Posterior vena cava (tissue), 2 donors: ENCODE data around the gene SLC44A1. TPM values are rescaled to one million over a fixed set of nuclear protein-coding genes. Genes with fewer than 3 reads are reported as not detected.

Source experiments
- DNase-seq: peaks from one replicate; pipeline ENCODE4 v3.0.0-alpha.2; 2020; ENCODE audit warnings: low spot score
- intact Hi-C, 2 donors: fragments of 100-400 bp; cut with DNase I; formaldehyde crosslinking; loops; one replicate each; pipeline versions ENCODE4 v1.14.1 to v1.14.2; 2022 to 2023
- total RNA-seq, 2 donors: library from RNA; stranded (reverse); fragmentation: NEBNext Ultra II Directional; extraction: Animal tissue kit (Norgen Biotek cat#: 25700); gene quantifications; one replicate each; pipeline ENCODE4 v1.2.1, GENCODE V29; 2021
- donor health status: DM: yes; HTN: yes; CAD: no.
- donor health status: DM: yes; HTN: yes; CAD: no.

SLC44A1 gene
- total RNA-seq, 2 donors from 2014 or later, result 34.1 to 41.6 TPM

DNA sequence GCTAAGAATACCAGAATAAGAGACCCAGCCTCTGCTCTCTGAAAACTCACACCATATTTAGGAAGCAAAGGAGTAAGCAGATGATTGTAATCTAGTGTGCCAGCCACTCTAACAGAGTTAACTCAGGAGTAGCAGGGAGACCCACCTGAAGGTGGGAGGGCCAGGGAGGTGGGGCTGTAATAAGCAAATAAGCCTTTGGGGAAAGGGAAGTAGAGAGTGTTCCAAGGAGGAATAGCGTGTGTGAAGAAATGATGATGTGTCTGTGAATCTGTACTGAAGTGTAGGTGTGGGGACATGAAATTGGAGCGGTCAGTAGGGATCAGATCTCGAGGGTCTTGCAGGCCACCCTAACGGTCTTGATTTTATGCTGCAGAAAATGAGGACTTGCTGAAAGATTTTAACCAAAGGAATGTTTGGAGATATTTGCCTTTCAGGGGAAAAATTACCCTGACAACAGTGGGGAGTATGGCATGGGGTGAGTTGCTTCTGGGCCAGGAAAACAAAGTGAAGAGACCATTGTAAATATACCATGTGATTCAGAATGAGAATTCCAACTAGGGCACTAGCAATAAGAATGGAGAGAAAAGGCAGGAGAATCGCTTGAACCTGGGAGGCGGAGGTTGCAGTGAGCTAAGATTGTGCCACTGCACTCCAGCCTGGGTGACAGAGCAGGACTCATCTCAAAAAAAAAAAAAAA, 159.2 kb downstream of the SLC44A1 start:
- no peak for DNase-seq
- intact Hi-C loops, result no loop called here

DNA sequence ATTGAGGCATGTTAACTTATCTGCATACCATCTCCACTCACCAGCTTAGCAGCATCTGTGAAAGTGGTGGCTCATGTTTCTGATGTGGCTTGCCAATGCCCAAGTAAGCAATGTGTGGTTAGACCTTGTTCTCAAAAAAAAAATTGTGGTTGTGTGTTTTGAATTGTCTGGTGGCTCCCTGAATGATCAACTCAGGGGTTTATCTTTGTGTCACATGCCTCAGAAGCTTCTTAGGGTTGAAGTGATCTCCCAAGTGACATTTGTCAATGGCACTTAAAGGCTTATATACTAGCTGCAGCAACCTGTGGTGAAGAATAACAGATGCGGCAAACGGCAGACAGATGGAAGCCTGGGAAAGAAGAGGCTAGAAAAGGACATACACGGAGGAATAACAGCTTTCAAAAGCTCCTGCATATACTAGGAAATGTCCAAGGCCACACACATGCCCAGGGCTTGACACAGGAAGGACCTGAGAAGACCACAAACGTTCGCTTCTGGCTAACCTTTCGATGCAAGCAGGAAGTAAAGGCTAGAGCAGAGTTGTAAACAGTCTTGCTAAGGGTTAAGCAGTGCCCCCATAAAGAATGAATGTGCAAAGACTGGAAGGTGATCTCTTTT, 161.2 kb downstream of the SLC44A1 start:
- DNase-seq, result no peak
- intact Hi-C loops, result no loop called here

DNA sequence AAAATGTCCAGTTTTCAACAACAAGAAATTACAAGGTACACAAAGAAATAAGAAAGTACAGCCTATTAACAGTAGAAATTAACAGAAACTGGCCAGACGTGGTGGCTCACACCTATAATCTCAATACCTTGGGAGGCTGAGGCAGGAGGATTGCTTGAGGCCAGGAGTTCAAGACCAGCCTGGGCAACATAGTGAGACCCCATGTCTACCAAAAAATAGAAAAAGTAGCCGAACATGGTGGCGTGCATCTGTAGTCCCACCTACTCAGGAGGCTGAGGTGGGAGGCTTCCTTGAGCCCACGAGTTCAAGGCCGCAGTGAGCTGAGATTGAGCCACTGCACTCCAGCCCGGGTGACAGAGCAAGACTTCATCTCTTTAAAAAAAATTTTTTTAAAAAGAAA, 161.9 kb downstream of the SLC44A1 start:
- intact Hi-C loops, result no loop called here
- DNase-seq, result no peak

DNA sequence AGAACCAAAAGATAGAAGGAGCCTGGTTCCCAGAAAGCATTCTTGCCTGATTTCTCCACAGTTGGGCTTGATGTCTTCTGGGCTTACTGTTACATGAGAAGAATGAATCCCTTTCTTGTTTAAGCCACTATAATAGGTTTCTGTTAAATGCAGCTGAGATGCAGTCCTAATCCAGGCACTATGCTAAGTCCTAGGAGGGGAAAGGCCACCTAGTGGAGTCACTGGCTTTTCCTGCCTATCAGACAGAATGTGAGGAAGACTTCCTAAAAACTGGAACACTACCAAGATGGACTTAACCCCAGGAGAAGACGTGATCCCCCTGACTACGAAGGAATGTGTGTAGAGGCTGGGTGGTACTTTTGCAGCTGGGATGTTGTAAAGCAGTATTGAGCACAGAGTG, 169.1 kb downstream of the SLC44A1 start:
- no peak for DNase-seq
- intact Hi-C loops, result loop anchor here (5.0 to 10.0 kb wide), 4 partner anchors 249 to 579 kb away; partner anchors contain the start of gene ABCA1 (in 1 of the 2)

DNA sequence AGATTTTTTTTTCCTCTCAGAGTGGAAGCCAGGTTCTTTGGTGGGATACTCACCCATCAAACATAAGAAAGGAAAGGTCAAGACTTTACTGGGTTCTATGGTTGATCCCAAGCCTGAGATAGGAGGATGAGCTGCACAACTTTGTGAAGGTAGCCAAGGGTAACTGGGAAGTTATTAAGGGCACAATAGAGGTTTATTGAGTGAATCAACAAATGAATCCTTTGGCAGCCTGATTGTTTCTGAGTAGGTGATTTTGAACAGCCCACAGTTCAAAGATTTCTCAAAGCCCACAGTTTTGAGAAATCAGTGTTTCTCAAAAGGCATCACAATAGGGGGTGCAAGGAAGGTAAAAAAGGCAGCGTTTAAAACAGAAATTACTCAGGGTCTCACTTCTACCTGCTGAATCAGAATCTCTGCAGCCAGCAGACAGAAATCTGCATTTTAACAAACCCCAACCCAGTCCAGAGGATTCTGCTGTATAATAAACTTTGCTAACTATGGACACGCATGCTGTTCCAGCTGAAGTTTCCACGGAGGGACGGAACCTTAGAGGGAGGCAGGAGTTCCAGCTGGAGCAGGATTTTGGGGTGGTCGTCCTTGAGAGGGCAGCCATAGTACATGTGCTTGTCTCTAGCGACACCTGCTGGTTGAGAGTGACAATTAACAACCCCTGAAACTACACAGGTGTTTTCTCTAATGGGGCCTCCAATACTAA, 170.7 kb downstream of the SLC44A1 start:
- intact Hi-C loops, result loop anchor here (5.0 to 10.0 kb wide), 4 partner anchors 250 to 580 kb away; partner anchors contain the start of gene ABCA1 (in 1 of the 2)
- no peak for DNase-seq

DNA sequence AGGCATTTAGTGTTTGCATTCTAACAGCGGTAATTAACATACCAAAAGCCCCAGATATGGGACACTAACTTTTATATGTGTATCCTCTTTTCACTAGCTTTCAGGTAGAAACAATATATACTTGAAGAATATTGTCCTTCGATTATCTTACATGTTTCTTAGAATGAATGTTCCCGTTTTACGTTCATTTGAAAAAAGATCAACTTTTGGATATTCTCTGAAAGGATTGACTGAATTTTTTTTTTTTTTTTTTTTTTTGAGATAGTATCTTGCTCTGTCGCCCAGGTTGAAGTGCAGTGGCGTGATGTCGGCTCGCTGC, 171.2 kb downstream of the SLC44A1 start:
- no peak for DNase-seq
- intact Hi-C loops, result loop anchor here (10.0 kb wide), 3 partner anchors 251 to 581 kb away; partner anchors contain the start of gene ABCA1 (in 1 of the 2)

DNA sequence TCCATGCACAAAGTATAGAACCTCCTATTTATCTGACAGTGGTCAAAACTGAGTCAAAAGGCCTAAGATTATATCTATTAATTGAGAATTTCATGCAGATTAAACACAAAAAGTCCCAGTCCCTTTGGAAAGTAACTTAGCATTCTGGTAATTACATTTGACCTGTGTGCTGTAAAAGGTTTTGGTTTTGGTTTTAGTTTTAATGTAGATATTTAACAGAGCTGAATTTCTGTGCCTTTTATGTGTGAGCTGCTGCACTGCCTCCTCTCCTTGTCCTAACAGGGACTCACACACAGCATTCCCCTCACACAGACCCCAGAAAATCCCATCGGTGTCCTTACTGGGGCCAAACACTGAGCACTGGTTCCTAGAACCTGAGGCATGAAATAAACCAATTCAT, 172.4 kb downstream of the SLC44A1 start:
- intact Hi-C loops, result loop anchor here (2.0 to 10.0 kb wide), 4 partner anchors 252 to 582 kb away; partner anchors contain the start of gene ABCA1 (in 1 of the 2)
- DNase-seq, result no peak

DNA sequence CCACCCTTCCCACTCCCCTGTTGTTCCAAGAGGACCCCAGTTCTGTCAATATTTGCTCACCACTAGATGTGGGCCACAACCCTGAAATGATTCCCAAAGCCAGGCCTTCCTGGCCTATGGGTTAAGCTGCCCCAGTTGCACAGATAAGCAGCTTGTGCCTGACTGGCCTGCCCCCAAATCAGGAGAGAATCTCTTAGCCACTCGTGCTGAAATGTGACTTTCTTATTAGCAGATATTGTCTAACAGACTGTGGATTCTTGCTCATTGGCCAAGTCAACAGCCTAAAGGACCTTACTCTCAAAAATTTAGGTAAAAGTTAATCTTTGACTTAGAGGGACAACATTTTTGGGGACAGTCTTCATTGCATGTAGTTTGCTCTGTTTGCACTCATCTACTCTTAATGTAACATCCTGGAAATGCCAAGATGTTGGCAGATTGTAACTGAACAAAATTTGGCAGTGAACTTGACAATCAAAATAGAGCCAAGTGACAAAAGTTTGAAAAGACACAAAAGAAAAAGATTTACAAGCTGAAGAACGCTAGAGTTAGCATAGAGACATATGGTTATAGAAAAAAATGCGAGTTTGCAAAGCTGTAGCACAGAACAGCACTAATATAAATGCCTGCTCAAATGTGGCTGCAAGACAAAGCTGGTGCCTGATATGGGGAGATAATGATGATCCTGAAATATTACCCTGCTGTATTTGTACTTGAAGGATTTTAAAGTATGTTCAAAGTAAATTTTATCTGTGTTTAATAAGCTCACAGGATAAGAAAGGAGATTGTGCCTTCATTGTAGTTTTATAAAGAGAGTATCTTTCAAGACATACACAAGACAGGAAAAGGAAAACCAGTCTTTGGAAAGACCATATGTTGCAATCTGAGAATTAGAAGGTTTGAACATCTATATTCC, 174.4 kb downstream of the SLC44A1 start:
- intact Hi-C loops, result loop anchor here (10.0 kb wide), 3 partner anchors 254 to 584 kb away; partner anchors contain the start of gene ABCA1 (in 1 of the 2)
- no peak for DNase-seq

DNA sequence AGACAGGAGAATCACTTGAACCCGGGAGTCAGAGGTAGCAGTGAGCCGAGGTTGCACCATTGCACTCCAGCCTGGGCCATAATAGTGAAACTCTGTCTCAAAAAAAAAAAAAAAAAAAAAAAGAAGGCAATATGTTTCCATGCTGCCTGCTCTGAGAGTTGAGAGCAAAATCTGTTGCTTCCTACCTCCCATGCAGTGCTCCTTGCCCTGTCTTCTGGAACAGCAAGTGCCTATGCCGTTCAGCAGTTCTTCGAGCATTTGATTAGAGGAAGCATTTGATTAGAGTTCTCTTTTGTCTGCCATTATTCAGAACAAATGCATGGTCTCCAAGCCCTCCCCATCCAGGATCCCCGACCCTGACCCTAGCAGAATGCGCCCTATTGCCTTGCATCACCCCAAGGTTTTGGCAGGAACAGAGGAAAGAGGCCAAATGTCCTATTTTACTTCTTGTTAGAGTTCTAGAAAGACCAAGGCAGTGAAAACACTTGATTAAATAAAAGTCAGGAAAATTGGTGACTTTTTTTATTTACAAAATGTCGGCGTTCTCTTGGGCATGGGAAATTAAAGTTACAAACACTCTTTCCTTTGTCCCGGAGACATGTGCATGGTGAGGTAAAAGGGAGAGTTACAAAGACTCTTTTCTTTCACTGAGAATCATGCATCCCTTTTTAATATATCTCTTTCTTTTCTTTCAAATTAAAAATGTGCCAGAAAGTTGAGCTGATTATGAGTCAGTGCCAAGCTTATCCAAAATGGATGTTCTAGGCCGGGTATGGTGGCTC, 175.6 kb downstream of the SLC44A1 start:
- no peak for DNase-seq
- intact Hi-C loops, result loop anchor here (10.0 kb wide), 3 partner anchors 255 to 585 kb away; partner anchors contain the start of gene ABCA1 (in 1 of the 2)

DNA sequence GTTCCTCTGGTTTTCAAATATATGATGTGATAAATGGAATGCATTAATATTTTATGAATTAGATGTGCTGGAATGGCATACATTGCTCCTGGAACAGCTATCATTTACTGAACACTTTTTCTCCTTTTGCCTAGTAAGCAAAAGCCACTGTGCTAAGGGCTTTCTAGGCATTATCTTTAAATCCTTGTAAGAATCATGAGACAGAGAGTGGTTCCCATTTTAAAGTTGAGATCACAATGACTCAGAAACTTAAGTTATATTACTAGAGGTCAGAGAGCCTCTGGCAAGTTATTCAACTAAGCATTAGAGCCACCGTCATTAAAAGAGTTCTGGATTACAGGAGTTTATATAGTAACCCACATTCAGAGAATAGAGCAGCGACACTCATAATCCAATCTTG, 176.7 kb downstream of the SLC44A1 start:
- intact Hi-C loops, result no loop called here
- no peak for DNase-seq

DNA sequence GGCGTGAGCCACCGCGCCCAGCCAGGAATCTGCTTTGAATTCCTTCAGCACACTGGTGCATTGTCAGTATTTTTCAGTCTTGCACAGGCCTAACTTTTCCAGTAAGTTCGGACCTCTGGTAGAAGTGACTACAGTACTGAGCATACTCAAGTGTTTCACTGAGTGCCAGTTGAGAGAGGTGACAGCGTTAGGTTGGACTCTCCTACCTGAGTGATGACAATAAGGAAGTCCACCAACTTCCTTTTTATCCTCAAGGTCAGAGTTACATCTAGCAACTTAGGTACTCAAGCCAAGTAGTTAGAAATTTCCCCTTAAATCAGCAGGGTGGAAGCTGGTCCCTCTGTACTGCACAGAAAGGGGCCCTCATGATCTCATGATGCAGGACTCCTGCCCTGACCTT, 177.4 kb downstream of the SLC44A1 start:
- no peak for DNase-seq
- intact Hi-C loops, result no loop called here

DNA sequence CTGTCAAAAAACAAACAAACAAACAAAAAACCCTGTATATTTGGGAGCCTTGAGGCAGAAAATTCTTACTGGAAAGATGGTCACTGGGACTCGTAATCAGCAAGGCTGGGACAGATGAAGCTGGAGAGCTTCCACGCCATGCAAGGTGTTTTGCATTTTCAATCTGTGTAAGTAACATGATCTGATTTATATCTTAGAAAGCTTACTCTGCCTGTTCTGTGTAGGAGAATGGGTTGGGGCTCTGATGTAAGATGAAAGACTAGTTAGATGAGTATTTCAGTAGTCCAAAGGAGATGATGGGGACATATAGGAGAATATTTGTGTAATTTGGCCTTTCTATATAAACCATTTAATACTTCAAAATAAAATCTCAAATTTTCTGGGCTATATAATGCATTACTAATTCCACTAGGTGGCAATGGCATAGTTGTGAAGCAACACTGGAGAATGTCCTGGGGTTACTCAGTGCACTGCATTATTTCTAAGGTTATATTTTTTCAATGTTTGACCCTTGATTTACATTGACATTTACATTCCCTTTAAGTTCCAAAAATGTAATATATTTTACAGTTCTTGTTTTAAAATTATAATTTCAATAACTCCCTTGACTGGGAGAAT, 181.5 kb downstream of the SLC44A1 start:
- intact Hi-C loops, result no loop called here

DNA sequence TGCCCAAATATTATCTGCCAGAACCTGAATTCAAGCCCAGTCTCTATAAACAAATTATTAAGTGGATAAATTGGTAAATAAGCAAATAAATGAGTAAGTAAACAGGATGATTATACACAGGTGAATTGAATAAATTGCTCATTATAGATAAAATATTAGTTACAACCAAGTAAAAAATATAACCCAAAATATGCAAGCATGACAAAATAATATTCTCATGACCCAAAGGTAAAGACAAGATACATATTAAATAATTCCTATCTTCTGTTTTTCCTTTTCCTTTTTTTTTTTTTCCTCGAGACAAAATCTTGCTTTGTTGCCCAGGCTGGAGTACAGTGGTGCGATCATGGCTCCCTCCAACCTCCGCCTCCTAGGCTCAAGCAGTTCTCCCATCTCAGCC, 182.2 kb downstream of the SLC44A1 start:
- intact Hi-C loops, result no loop called here
- no peak for DNase-seq

More for the DNA sequence above, 181.5 kb downstream of the SLC44A1 start:
- no peak for DNase-seq

DNA sequence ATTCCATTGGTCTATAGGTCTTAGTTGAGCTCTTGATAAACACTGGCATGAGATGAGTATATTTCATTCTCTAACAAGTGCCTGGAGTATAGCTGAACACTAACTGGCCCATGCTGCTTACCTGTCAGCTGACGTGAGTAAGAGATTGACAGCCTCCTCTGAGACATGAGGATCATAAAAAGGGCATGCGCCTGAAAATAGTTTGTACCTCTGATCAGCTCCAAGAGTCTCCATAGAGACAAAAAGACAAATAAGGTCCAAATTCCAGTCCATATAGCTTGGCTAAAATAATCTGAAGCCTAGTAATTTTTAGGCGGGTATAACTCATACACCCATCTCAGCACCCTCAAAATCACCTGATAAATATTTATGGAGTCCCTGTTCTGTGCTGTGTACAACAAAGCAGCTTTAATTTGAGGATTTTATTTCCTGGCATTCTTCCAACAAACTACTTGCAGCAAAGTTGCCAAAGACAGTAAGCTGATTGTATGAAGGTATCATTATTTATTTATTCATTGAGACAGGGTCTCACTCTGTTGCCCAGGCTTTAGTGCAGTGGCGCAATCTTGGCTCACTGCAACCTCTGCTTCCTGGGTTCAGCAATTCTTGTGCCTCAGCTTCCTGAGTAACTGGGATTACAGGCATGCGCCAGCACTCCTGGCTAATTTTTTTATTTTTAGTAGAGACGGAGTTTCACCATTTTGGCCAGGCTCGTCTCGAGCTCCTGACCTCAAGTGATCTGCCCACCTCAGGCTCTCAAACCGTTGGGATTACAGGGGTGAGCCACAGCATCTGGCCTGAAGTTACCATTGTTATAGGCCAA, 187.2 kb downstream of the SLC44A1 start:
- no peak for DNase-seq
- intact Hi-C loops, result loop anchor here in 1 of 2 donors (1.0 kb wide), 1 partner anchor 29 kb away; no protein-coding TSS in a partner anchor

DNA sequence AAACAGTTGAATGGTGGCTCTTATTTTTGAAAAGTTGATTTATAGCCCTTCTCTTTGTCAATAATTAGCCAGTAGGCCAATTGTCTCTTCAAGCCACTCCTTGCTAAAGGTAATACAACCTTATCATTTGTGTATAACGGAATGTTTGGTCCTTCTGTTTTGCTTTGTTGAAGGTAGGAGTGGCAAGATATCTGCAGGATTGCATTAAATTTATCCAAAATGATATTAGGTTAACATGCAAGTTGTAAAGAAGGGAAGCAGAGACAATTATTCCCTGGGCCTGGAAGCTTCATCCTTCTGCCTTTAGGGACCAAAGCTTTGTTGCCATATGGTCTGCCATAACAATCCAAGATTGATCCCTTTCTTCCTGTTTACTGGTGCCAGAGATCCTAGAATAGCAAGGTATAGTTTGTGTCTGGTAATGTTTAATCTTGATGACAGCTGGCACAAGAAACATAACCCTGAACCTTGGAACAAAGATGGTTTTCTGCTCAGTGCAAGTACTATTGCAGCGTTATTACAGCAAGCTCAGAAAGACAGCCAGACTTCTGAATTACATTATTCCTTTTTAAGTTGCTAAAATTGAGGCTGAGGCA, 187.9 kb downstream of the SLC44A1 start:
- DNase-seq, result no peak
- intact Hi-C loops, result loop anchor here in 1 of 2 donors (1.0 kb wide), 1 partner anchor 28 kb away; no protein-coding TSS in a partner anchor

DNA sequence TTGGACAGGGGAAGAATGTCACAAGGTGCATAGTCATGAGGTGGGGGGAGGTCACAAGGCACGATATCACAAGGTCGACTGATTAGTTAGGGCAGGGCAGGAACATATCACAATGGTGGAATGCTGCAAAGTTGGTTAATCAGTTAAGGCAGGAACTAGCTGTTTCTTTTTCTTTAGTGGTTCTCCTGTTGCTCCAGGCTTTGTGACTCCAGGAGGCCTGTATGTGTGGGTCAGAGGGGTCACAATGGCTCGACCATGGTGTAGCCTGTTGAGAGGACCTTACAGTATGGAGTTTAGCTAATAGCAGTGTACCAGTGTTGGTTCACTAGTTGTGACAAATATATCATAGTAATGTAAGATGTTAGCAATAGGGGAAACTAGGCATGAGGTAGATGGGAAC, 191.0 kb downstream of the SLC44A1 start:
- intact Hi-C loops, result no loop called here
- DNase-seq, result no peak

DNA sequence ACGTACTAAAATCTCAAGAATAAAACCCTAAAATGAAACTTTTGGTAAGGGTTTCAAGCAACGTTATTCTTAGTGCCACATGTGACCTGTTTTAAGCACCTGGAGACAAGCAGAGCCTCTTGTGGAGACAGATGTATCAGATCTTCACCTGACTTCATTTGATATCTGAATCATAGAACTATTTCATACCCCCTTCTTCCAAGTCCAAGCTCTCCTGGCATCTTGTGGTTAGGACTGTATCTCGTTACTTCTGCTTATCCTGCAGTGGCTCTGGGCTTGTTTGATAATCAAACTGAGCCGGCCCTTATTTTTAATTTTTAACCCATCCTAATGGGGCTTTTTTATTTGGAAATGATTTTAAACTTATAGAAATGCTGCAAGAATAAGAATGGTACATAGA, 192.3 kb downstream of the SLC44A1 start:
- no peak for DNase-seq
- intact Hi-C loops, result no loop called here
